ENCODE data around the gene PML.
"Not testable (repeated sequence)": the region's sequence is repeated elsewhere in the genome, so short reads cannot be mapped to it uniquely, and the experiment has no call there.

PML gene

GRCh38 chr15:73965094-73965757, 29.3 kb upstream of the PML start:
- H3K36me3 Mint-ChIP-seq (ENCODE audit: insufficient read depth): peaks cover 3% of the 10 kb centered on the region
- peak; percentile 52 for ATAC-seq (replicated peaks)
- peak overlapping the region; percentile 63 to 83 for H3K27ac Mint-ChIP-seq
- DNase-seq: no peak
- H3K4me1 Mint-ChIP-seq (ENCODE audit: low read depth in 2 of 2): peaks cover 17 to 22% of the 10 kb centered on the region in 2 donors
- peak overlapping the region; percentile 71 to 83 for H3K4me3 Mint-ChIP-seq
- no peaks in the 10 kb centered on the region for H3K27me3 Mint-ChIP-seq
- no peaks in the 10 kb centered on the region for H3K9me3 Mint-ChIP-seq

- Mint-ChIP-seq H3K27me3 (no peaks in the 10 kb centered on the region), H3K9me3 (no peaks in the 10 kb centered on the region), H3K4me1 (ENCODE audit: low read depth in 2 of 2) (peaks cover 17 to 22% of the 10 kb centered on the region in 2 donors), H3K4me3 (peak overlapping the region; percentile 71 to 83), H3K27ac (peak overlapping the region; percentile 63 to 83), H3K36me3 (ENCODE audit: insufficient read depth) (peaks cover 3% of the 10 kb centered on the region)
- DNase-seq (no peak), ATAC-seq (replicated peaks) (peak; percentile 56)
Measured at GRCh38 chr15:73965758-73966113, 28.8 kb upstream of the PML start.

- Mint-ChIP-seq H3K27me3 (peaks cover 0 to 9% of the 10 kb centered on the region in 2 donors), H3K9me3 (no peaks in the 10 kb centered on the region), H3K36me3 (ENCODE audit: insufficient read depth) (peaks cover 3% of the 10 kb centered on the region), H3K27ac (no peak overlapping the region), H3K4me1 (ENCODE audit: low read depth in 2 of 2) (peaks cover 22 to 27% of the 10 kb centered on the region in 2 donors), H3K4me3 (no peak overlapping the region)
- ATAC-seq (replicated peaks) (no peak), DNase-seq (no peak)
Measured at GRCh38 chr15:73968461-73968860, 26.1 kb upstream of the PML start.

GRCh38 chr15:73969151-73969759, 25.3 kb upstream of the PML start:
- no peak overlapping the region for H3K27ac Mint-ChIP-seq
- DNase-seq: no peak
- H3K4me3 Mint-ChIP-seq: no peak overlapping the region
- H3K36me3 Mint-ChIP-seq (ENCODE audit: insufficient read depth): peaks cover 3% of the 10 kb centered on the region
- no peaks in the 10 kb centered on the region for H3K9me3 Mint-ChIP-seq
- H3K27me3 Mint-ChIP-seq: peaks cover 1 to 11% of the 10 kb centered on the region in 2 donors
- peaks cover 22 to 27% of the 10 kb centered on the region in 2 donors for H3K4me1 Mint-ChIP-seq (ENCODE audit: low read depth in 2 of 2)
- ATAC-seq (replicated peaks): no peak

- peak overlapping the region in 1 of 2 donors; percentile 34 for H3K4me3 Mint-ChIP-seq
- H3K9me3 Mint-ChIP-seq: no peaks in the 10 kb centered on the region
- H3K36me3 Mint-ChIP-seq (ENCODE audit: insufficient read depth): no peaks in the 10 kb centered on the region
- H3K4me1 Mint-ChIP-seq (ENCODE audit: low read depth in 2 of 2): peaks cover 4 to 5% of the 10 kb centered on the region in 2 donors
- ATAC-seq (replicated peaks) (peak; percentile 90), DNase-seq (peak; percentile 67 to 72 (median 67))
- H3K27ac Mint-ChIP-seq: no peak overlapping the region
- H3K27me3 Mint-ChIP-seq: peaks cover 28 to 44% of the 10 kb centered on the region in 2 donors
Measured at GRCh38 chr15:73972984-73973682, 21.4 kb upstream of the PML start.

- not testable (repeated sequence) for DNase-seq; ATAC-seq (replicated peaks); H3K36me3 Mint-ChIP-seq (ENCODE audit: insufficient read depth); H3K9me3 Mint-ChIP-seq; H3K4me1 Mint-ChIP-seq (ENCODE audit: low read depth in 2 of 2); H3K4me3 Mint-ChIP-seq; H3K27ac Mint-ChIP-seq
- H3K27me3 Mint-ChIP-seq: peaks cover 31 to 48% of the 10 kb centered on the region in 2 donors
Measured at GRCh38 chr15:73973683-73974200, 20.8 kb upstream of the PML start.

GRCh38 chr15:73975440-73976125, 18.9 kb upstream of the PML start:
- not testable (repeated sequence) for DNase-seq; H3K27ac Mint-ChIP-seq; H3K9me3 Mint-ChIP-seq; ATAC-seq (replicated peaks); H3K4me1 Mint-ChIP-seq (ENCODE audit: low read depth in 2 of 2); H3K36me3 Mint-ChIP-seq (ENCODE audit: insufficient read depth)
- Mint-ChIP-seq H3K4me3 (peak overlapping the region in 1 of 2 donors; percentile 2), H3K27me3 (peaks cover 35 to 51% of the 10 kb centered on the region in 2 donors)

- Mint-ChIP-seq H3K27ac (no peak overlapping the region), H3K9me3 (no peaks in the 10 kb centered on the region), H3K27me3 (peaks cover 35 to 42% of the 10 kb centered on the region in 2 donors), H3K36me3 (ENCODE audit: insufficient read depth) (peaks cover 4% of the 10 kb centered on the region), H3K4me1 (ENCODE audit: low read depth in 2 of 2) (peaks cover 1 to 4% of the 10 kb centered on the region in 2 donors), H3K4me3 (no peak overlapping the region)
- DNase-seq (no peak), ATAC-seq (replicated peaks) (no peak)
Measured at GRCh38 chr15:73978896-73979295, 15.6 kb upstream of the PML start.

GRCh38 chr15:73979636-73980035, 14.9 kb upstream of the PML start:
- H3K9me3 Mint-ChIP-seq: no peaks in the 10 kb centered on the region
- H3K36me3 Mint-ChIP-seq (ENCODE audit: insufficient read depth): peaks cover 5% of the 10 kb centered on the region
- peaks cover 1 to 4% of the 10 kb centered on the region in 2 donors for H3K4me1 Mint-ChIP-seq (ENCODE audit: low read depth in 2 of 2)
- H3K4me3 Mint-ChIP-seq: no peak overlapping the region
- no peak overlapping the region for H3K27ac Mint-ChIP-seq
- ATAC-seq (replicated peaks) (no peak), DNase-seq (no peak)
- peaks cover 31 to 37% of the 10 kb centered on the region in 2 donors for H3K27me3 Mint-ChIP-seq

- Mint-ChIP-seq H3K36me3 (ENCODE audit: insufficient read depth) (peaks cover 12% of the 10 kb centered on the region), H3K4me1 (ENCODE audit: low read depth in 2 of 2) (peaks cover 1 to 4% of the 10 kb centered on the region in 2 donors), H3K4me3 (no peak overlapping the region), H3K9me3 (no peaks in the 10 kb centered on the region), H3K27me3 (peaks cover 11 to 15% of the 10 kb centered on the region in 2 donors), H3K27ac (peak overlapping the region in 1 of 2 donors; percentile 16)
- ATAC-seq (replicated peaks) (no peak), DNase-seq (no peak)
Measured at GRCh38 chr15:73981761-73982221, 12.7 kb upstream of the PML start.

GRCh38 chr15:73982222-73982962, 12.1 kb upstream of the PML start:
- Mint-ChIP-seq H3K27ac (peak overlapping the region in 1 of 2 donors; percentile 16), H3K4me3 (no peak overlapping the region)

GRCh38 chr15:73983211-73983727, 11.2 kb upstream of the PML start:
- no peak for DNase-seq
- H3K27ac Mint-ChIP-seq: no peak overlapping the region

More at GRCh38 chr15:73982222-73982962, 12.1 kb upstream of the PML start:
- Mint-ChIP-seq H3K9me3 (no peaks in the 10 kb centered on the region), H3K36me3 (ENCODE audit: insufficient read depth) (peaks cover 12% of the 10 kb centered on the region), H3K27me3 (peaks cover 11 to 13% of the 10 kb centered on the region in 2 donors), H3K4me1 (ENCODE audit: low read depth in 2 of 2) (peaks cover 1 to 4% of the 10 kb centered on the region in 2 donors)
- DNase-seq: no peak
- ATAC-seq (replicated peaks): peak; percentile 32

More at GRCh38 chr15:73983211-73983727, 11.2 kb upstream of the PML start:
- Mint-ChIP-seq H3K36me3 (ENCODE audit: insufficient read depth) (peaks cover 12% of the 10 kb centered on the region), H3K9me3 (no peaks in the 10 kb centered on the region), H3K4me1 (ENCODE audit: low read depth in 2 of 2) (peaks cover 1 to 4% of the 10 kb centered on the region in 2 donors), H3K27me3 (peaks cover 6% of the 10 kb centered on the region in 2 donors), H3K4me3 (no peak overlapping the region)
- no peak for ATAC-seq (replicated peaks)
